HepG2 (cell line): ENCODE measurements around the gene ZNF578. TPM values are rescaled to one million over a fixed set of nuclear protein-coding genes. Genes with fewer than 3 reads are reported as not detected.

Experiments
- ATAC-seq: fragments of 200-7000 bp; cut with Tn5 transposase; 3 replicates; pipeline ENCODE4 v1.9.1; 2020; ENCODE audit warnings: mild to moderate bottlenecking, moderate library complexity
- BruUV-seq: library from RNA; stranded (reverse); fragments of 400-500 nt; replicated peaks from 2 replicates; lab custom pipeline; 2021; lab: Mats Ljungman, UMichigan
- CTCF ChIA-PET: fragments of 300-600 bp; formaldehyde crosslinking; extraction: SDS; loops from one replicate; lab custom pipeline; 2021; ENCODE audit warnings: low total read pairs, inconsistent platforms, low intra/inter-chr PET ratio; lab: Yijun Ruan, JAX
- POLR2A ChIA-PET: fragments of 350-600 bp; sonication (Branson Sonifier 250); formaldehyde crosslinking; loops from one replicate; lab custom pipeline; 2020; ENCODE audit warnings: antibody characterized with exemption, inconsistent platforms; lab: Yijun Ruan, JAX
- DNase-seq: peaks from one replicate; pipeline ENCODE4 v3.0.0-alpha.2; 2015; ENCODE audit warnings: low spot score
- FAIRE-seq: peaks from 3 replicates; lab custom pipeline; 2011; peaks lifted over from hg19 to GRCh38; lab: Jason Lieb, UNC
- H2AFZ ChIP-seq: one replicate; pipeline ENCODE4 v1.6.1; 2011; ENCODE audit warnings: low read length, inconsistent platforms
- H3K27ac ChIP-seq: fragments of 300-600 bp; 3 replicates; pipeline ENCODE4 v1.8.0; 2011; ENCODE audit warnings: mixed run types, mild to moderate bottlenecking, mixed read lengths, low read length, inconsistent platforms; ENCODE audit not compliant: insufficient read depth; ENCODE audit errors: extremely low read length
- H3K27me3 ChIP-seq, 2 experiments: fragments of 200-600 bp in 1 of 2; 2 replicates in 1 of 2; 3 replicates in 1 of 2; pipeline versions ENCODE4 v1.6.0 to v1.8.0; 2011; ENCODE audit warnings: low read length in 2 of 2, mild to moderate bottlenecking in 2 of 2, moderate library complexity in 2 of 2, inconsistent platforms in 1 of 2; ENCODE audit not compliant: insufficient read depth in 2 of 2, control insufficient read depth in 1 of 2
- H3K36me3 ChIP-seq, 2 experiments: fragments of 200-600 bp in 1 of 2; replicated peaks in 1 of 2; 2 replicates in 1 of 2; 3 replicates in 1 of 2; pipeline versions ENCODE4 v1.5.1 to v1.8.0; 2011; ENCODE audit warnings: low read length in 2 of 2, inconsistent platforms in 1 of 2; ENCODE audit not compliant: insufficient read depth in 2 of 2, control insufficient read depth in 1 of 2
- H3K4me1 ChIP-seq: 2 replicates; pipeline ENCODE4 v1.5.1; 2012; ENCODE audit warnings: low read length, inconsistent platforms; ENCODE audit not compliant: insufficient read depth
- H3K4me2 ChIP-seq: 2 replicates; pipeline ENCODE4 v1.6.0; 2011; ENCODE audit warnings: low read depth, low read length, inconsistent platforms
- H3K4me3 ChIP-seq, 3 experiments: fragments of 200-600 bp in 1 of 3; sonication (generic), shearing (Covaris generic) in 1 of 3; replicated peaks in 1 of 3; 2 replicates each; pipeline ENCODE4 v1.5.1; 2011 to 2016; ENCODE audit warnings: low read length in 3 of 3, inconsistent platforms in 2 of 3, low read depth in 2 of 3, mild to moderate bottlenecking in 2 of 3, control low read depth in 1 of 3, mixed read lengths in 1 of 3; ENCODE audit not compliant: insufficient read depth in 1 of 3
- H3K79me2 ChIP-seq: one replicate; pipeline ENCODE4 v1.6.1; 2011; ENCODE audit warnings: low read length, inconsistent platforms; ENCODE audit not compliant: insufficient read depth
- H3K9ac ChIP-seq: 2 replicates; pipeline ENCODE4 v1.6.0; 2011; ENCODE audit warnings: mild to moderate bottlenecking, low read depth, low read length, inconsistent platforms; ENCODE audit not compliant: insufficient read depth
- H3K9me3 ChIP-seq: 2 replicates; pipeline ENCODE4 v1.5.1; 2012; ENCODE audit warnings: mild to moderate bottlenecking, low read length
- H4K20me1 ChIP-seq: 2 replicates; pipeline ENCODE4 v1.6.0; 2011; ENCODE audit warnings: inconsistent platforms, mild to moderate bottlenecking, low read length, moderate library complexity; ENCODE audit not compliant: insufficient read depth
- SCMH1 ChIP-seq: sonication (generic); formaldehyde crosslinking; IDR thresholded peaks from 2 replicates; pipeline ENCODE4 v1.9.0; 2021; ENCODE audit warnings: missing genetic modification reagents, mild to moderate bottlenecking, borderline replicate concordance
- SETDB1 ChIP-seq: sonication (generic); formaldehyde crosslinking; IDR thresholded peaks from 2 replicates; pipeline ENCODE4 v1.5.1; 2020; ENCODE audit warnings: missing genetic modification reagents, mild to moderate bottlenecking, borderline replicate concordance
- SRSF1 ChIP-seq: fragments of 200-400 bp; formaldehyde crosslinking; optimal IDR thresholded peaks from 2 replicates; pipeline ENCODE3; 2017; ENCODE audit warnings: mild to moderate bottlenecking, low read depth, low read length, moderate library complexity
- ZKSCAN8 ChIP-seq: IDR thresholded peaks from 2 replicates; pipeline ENCODE4 v1.6.1; 2016; ENCODE audit warnings: borderline replicate concordance, missing genetic modification reagents, missing compliant biosample characterization
- WGBS: methylation state at CpG from one replicate; pipeline ENCODE4 v1.1.6; 2017; ENCODE audit warnings: low lambda C conversion rate; 5-methylcytosine and 5-hydroxymethylcytosine counted together
- in situ Hi-C: cut with HindIII; loops from 2 replicates; pipeline ENCODE4 v1.10.0; 2017; ENCODE audit warnings: low pct_unique_long_range_greater_than_20kb; ENCODE audit not compliant: extremely low pct_ligation_motif_present
- intact Hi-C: fragments of 100-400 bp; cut with micrococcal nuclease; formaldehyde crosslinking; loops from one replicate; pipeline ENCODE4 v1.10.0; 2022; ENCODE audit not compliant: unreplicated experiment
- polyA plus RNA-seq, 8 experiments: library from polyadenylated mRNA; depleted of rRNA in 3 of 8; stranded (reverse) in 7 of 8; unstranded in 1 of 8; fragments of >200 nt; fragmentation: Illumina TruSeq in 4 of 8; extraction: Trizol in 4 of 8; gene quantifications; 2 replicates each; pipeline versions ENCODE4 v1.2.1 to v1.2.3, GENCODE V29; 2011 to 2016; ENCODE audit warnings: low read depth in 4 of 8, missing spikeins in 1 of 8, mixed read lengths in 1 of 8; ENCODE audit not compliant: insufficient read depth in 1 of 8
- total RNA-seq, 5 experiments: library from RNA; depleted of rRNA; stranded (reverse); fragments of >200 nt; fragmentation: Illumina TruSeq; extraction: Trizol; gene quantifications; 2 replicates each; pipeline ENCODE4 v1.2.3, GENCODE V29; 2016; ENCODE audit warnings: low read depth in 1 of 5
- TF ChIP-seq, protein P1 (sequence below): sonication (generic); formaldehyde crosslinking; IDR thresholded peaks from 2 replicates; pipeline ENCODE4 v1.5.0; 2020; ENCODE audit warnings: mild to moderate bottlenecking, missing genetic modification reagents, moderate library complexity

The ZNF578 gene
- total and polyA plus RNA-seq, 2 of the 13 experiments (the other 11 are each of a cell fraction or from before 2014, with no cell fraction given) = not detected

GRCh38 chr19:52492201-52492993, 39.0 kb downstream of the ZNF578 start (continued):
- TF ChIP-seq SCMH1 (CRISPR knock-in tag) = no peak
- TF ChIP-seq SRSF1 = no peak
- TF ChIP-seq, all 625 proteins: peak for 0

DNA sequence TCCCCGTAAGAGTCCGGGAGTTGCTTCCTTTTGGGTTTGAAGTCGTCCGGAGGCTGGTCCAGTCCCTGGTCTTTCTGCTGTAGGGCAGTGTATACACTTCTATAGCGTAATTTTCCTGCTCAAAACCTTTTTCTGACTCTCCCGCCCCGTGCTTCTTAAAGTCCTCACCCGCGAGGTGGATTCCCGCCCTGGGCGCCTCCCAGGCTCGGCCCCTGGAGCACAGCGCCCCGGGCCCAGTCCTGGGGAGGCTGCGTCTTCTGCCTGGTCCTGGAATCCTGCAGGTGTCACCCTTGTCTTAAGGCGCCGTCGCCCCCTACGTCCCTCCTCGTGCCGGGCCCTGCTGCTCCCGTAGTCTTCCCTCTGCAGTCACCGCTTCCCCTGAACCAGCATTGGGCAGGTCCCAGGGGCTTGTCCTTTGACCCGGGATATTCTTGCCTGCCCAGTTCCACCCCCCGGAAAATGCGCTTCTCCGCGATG, 39.7 kb downstream of the ZNF578 start:
- Histone ChIP-seq H3K4me2 (no peak overlapping the region), H3K9ac (no peak overlapping the region), H3K4me3 (no peak overlapping the region), H3K27ac (no peak overlapping the region), H3K9me3 (peaks cover 54% of the 10 kb centered on the region), H2AFZ (no peak overlapping the region), H3K4me1 (no peaks in the 10 kb centered on the region), H4K20me1 (no peaks in the 10 kb centered on the region), H3K79me2 (no peaks in the 10 kb centered on the region), H3K36me3 (no peaks in the 10 kb centered on the region), H3K27me3 (no peaks in the 10 kb centered on the region)
- DNase-seq (no peak), ATAC-seq (no peak), FAIRE-seq (no peak)
- TF ChIP-seq, protein P1, sequence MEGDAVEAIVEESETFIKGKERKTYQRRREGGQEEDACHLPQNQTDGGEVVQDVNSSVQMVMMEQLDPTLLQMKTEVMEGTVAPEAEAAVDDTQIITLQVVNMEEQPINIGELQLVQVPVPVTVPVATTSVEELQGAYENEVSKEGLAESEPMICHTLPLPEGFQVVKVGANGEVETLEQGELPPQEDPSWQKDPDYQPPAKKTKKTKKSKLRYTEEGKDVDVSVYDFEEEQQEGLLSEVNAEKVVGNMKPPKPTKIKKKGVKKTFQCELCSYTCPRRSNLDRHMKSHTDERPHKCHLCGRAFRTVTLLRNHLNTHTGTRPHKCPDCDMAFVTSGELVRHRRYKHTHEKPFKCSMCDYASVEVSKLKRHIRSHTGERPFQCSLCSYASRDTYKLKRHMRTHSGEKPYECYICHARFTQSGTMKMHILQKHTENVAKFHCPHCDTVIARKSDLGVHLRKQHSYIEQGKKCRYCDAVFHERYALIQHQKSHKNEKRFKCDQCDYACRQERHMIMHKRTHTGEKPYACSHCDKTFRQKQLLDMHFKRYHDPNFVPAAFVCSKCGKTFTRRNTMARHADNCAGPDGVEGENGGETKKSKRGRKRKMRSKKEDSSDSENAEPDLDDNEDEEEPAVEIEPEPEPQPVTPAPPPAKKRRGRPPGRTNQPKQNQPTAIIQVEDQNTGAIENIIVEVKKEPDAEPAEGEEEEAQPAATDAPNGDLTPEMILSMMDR (CRISPR knock-in tag) = peak; percentile 19; the same call in 1 of the 2 replicates
- TF ChIP-seq ZKSCAN8 (CRISPR knock-in tag) (no peak), SETDB1 (no peak)
- CTCF ChIA-PET = no interaction called here
- BruUV-seq = no TSS peak
- intact Hi-C loops = no loop called here
- 53% methylated on average over 26 of the region's 28 CpGs for WGBS
- POLR2A ChIA-PET = no interaction called here
- in situ Hi-C loops = no loop called here
